ENCODE data around the gene DCAF4.

GRCh38 chr14:72965249-72965648 is 39.0 kb downstream of the DCAF4 start:
- TF ChIP-seq POLR2A (IDR thresholded peaks at IDR 0.05) (no peak), CTCF (IDR thresholded peaks at IDR 0.05) (no peak)

Data from thyroid gland (tissue), 4 donors.